ENCODE data around the gene RIPOR2.
A peak's percentile ranks its signal among the peaks of the same experiment; 100 is the strongest.

The RIPOR2 gene

GRCh38 chr6:24966381-24966780 is 30.6 kb upstream of the RIPOR2 start:
- TF ChIP-seq, protein P1, sequence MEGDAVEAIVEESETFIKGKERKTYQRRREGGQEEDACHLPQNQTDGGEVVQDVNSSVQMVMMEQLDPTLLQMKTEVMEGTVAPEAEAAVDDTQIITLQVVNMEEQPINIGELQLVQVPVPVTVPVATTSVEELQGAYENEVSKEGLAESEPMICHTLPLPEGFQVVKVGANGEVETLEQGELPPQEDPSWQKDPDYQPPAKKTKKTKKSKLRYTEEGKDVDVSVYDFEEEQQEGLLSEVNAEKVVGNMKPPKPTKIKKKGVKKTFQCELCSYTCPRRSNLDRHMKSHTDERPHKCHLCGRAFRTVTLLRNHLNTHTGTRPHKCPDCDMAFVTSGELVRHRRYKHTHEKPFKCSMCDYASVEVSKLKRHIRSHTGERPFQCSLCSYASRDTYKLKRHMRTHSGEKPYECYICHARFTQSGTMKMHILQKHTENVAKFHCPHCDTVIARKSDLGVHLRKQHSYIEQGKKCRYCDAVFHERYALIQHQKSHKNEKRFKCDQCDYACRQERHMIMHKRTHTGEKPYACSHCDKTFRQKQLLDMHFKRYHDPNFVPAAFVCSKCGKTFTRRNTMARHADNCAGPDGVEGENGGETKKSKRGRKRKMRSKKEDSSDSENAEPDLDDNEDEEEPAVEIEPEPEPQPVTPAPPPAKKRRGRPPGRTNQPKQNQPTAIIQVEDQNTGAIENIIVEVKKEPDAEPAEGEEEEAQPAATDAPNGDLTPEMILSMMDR (IDR thresholded peaks at IDR 0.05) = no peak
- TF ChIP-seq ZFX (IDR thresholded peaks at IDR 0.05; ENCODE audit: borderline replicate concordance) = no peak
- no peak overlapping the region for H3K27ac ChIP-seq

- no peak overlapping the region for H3K27ac ChIP-seq
- TF ChIP-seq ZFX (IDR thresholded peaks at IDR 0.05; ENCODE audit: borderline replicate concordance) = no peak
- TF ChIP-seq, protein P1 (IDR thresholded peaks at IDR 0.05) = no peak
These were observed 28.3 kb upstream of the RIPOR2 start for GRCh38 chr6:24963887-24964570.

DNA sequence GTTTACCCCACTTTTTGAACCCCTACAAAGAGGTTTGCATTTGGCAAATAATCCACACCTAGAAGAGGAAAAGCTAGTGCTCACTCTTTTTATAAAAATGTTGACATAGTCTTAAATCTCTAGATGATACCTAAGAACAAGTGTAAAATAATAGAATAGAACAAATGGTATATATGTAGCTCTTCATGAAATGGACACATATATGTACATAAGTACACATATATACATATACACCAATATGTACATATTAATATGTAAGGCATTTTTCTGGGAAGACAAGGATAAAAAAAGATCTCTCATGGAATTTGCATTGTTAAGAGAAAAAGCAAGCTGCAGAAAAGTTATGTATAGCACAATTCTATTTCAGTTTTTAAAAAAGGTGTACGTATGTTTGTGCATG is 27.6 kb upstream of the RIPOR2 start:
- no peak for TF ChIP-seq ZFX (IDR thresholded peaks at IDR 0.05; ENCODE audit: borderline replicate concordance)
- TF ChIP-seq, protein P1 (IDR thresholded peaks at IDR 0.05) = no peak
- no peak overlapping the region for H3K27ac ChIP-seq

DNA sequence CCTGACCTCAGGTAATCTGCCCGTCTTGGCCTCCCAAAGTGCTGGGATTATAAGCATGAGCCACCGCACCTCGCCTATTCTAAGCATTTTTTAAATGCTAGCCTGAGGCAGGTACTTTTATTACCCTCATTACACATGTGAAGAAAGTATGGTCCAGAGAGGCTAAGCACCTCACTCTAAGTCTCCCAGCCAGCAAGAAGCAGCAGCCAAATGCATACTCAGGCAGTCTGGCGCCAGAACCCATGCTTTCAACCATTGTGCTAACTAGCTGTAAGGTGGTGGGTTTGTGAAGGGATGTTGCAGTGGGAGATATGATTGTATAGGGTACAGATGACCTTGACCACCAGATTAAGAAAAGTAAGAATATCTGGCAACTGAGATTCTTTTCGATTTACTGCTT is 26.1 kb upstream of the RIPOR2 start:
- no peak overlapping the region for H3K27ac ChIP-seq
- TF ChIP-seq ZFX (IDR thresholded peaks at IDR 0.05; ENCODE audit: borderline replicate concordance) = no peak
- TF ChIP-seq, protein P1 (IDR thresholded peaks at IDR 0.05) = no peak

DNA sequence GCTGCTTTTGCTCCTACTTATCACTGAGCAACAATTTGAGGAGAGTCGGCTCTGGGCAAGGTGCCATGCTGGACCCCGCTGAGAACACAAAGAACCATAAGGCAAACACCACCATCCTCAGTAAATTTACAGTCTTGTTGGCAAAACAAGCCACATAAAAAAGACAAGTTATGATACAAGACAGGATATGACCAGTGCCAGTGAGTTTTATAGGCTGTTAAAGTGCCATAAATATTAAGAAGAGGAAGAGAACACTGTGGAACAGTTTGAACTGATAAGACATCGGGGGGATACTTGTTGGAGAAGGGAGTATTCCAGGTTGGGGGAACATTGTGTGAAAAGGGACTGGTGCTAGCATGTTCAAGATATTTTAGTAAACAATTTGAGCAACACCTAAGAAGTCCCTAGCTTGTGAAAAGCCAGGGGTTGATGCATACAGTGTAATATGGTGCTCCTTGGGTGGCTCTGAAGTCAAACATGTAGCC is 25.3 kb upstream of the RIPOR2 start:
- TF ChIP-seq ZFX (IDR thresholded peaks at IDR 0.05; ENCODE audit: borderline replicate concordance) = no peak
- TF ChIP-seq, protein P1 (IDR thresholded peaks at IDR 0.05) = no peak

DNA sequence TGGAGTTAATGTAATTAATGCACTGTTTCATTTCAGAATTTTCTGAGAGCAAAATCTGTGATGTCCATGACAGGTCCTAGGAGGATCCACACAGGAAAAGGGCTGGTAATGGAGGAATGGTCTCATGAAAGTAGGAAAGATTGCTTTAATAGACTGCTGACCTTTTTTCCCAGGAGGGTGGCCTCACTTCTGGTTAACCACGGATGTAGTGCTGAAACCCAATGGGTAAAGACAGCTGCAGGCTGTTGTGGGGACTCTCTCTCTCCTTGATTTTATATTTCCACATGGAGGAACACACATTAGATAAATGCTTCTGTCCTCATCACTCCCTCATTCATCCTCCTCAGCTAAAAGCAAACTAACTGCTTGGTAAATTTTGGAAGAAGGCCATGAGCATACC is 23.6 kb upstream of the RIPOR2 start:
- TF ChIP-seq, protein P1 (IDR thresholded peaks at IDR 0.05) = no peak
- no peak for TF ChIP-seq ZFX (IDR thresholded peaks at IDR 0.05; ENCODE audit: borderline replicate concordance)

More for the DNA sequence above, 25.3 kb upstream of the RIPOR2 start:
- peak overlapping the region; percentile 35 for H3K27ac ChIP-seq

DNA sequence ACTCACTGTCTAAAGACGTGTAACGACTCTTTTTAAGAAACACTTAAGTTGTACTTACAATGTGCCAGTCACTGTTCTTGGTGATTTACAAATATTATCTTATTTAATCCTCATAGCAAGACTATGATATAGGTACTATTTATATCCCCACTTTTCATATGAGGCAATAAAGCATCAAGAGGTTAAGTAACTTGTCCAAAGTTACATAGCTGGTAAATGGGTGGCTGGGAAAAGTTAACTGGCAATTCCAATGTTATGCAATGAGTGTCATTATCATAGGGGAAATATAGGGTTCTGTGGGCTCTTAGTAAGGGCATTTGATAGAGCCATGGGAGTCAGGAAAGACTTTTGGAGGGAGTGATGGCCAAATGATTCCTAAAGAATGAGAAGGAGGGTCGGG is 21.4 kb upstream of the RIPOR2 start:
- TF ChIP-seq, protein P1 (IDR thresholded peaks at IDR 0.05) = no peak
- TF ChIP-seq ZFX (IDR thresholded peaks at IDR 0.05; ENCODE audit: borderline replicate concordance) = no peak
- no peak overlapping the region for H3K27ac ChIP-seq

More for the DNA sequence above, 23.6 kb upstream of the RIPOR2 start:
- H3K27ac ChIP-seq = no peak overlapping the region

All from 22Rv1 (cell line).